ENCODE results near the gene TMEM203. TPM values are rescaled to one million over a fixed set of nuclear protein-coding genes. Genes with fewer than 3 reads are reported as not detected.

TMEM203 gene
- total and polyA plus RNA-seq, 2 of the 13 experiments (the other 11 are each of a cell fraction or from before 2014, with no cell fraction given): 23.4 to 36.7 TPM

- peak; percentile 65; the same call in 1 of the 2 replicates for TF ChIP-seq ZNF800 (CRISPR knock-in tag; IDR thresholded peaks at IDR 0.05)
- TF ChIP-seq NFKB2 (CRISPR knock-in tag; IDR thresholded peaks at IDR 0.05; ENCODE audit: borderline replicate concordance): no peak
- TF ChIP-seq GATAD2A (CRISPR knock-in tag; IDR thresholded peaks at IDR 0.05): no peak
- TF ChIP-seq ZNF274 (CRISPR knock-in tag; IDR thresholded peaks at IDR 0.05): 0 out of 2 replicates have a peak, but pooled peaks have one; percentile 25
- no peak for TF ChIP-seq NCOA5 (CRISPR knock-in tag; IDR thresholded peaks at IDR 0.05)
- no peak for TF ChIP-seq CHD2 (IDR thresholded peaks at IDR 0.05; ENCODE audit: low read depth, low read length)
- TF ChIP-seq FOXK1 (CRISPR knock-in tag; IDR thresholded peaks at IDR 0.05; ENCODE audit: borderline replicate concordance, low read depth): no peak
- TF ChIP-seq ZNF749 (CRISPR knock-in tag; IDR thresholded peaks at IDR 0.05; ENCODE audit: borderline replicate concordance): no peak
- no peak for TF ChIP-seq EHMT2 (IDR thresholded peaks at IDR 0.05; ENCODE audit: borderline replicate concordance, low read depth, low read length)
- TF ChIP-seq ZNF670 (CRISPR knock-in tag; IDR thresholded peaks at IDR 0.05; ENCODE audit: borderline replicate concordance): no peak
- TF ChIP-seq STAG1 (CRISPR knock-in tag; IDR thresholded peaks at IDR 0.05): peak; percentile 49
- TF ChIP-seq PAWR (CRISPR knock-in tag; IDR thresholded peaks at IDR 0.05; ENCODE audit: borderline replicate concordance): no peak
- TF ChIP-seq ZNF556 (CRISPR knock-in tag; IDR thresholded peaks at IDR 0.05; ENCODE audit: borderline replicate concordance): no peak
- TF ChIP-seq ZFX (CRISPR knock-in tag; IDR thresholded peaks at IDR 0.05; ENCODE audit: low read depth): peak; percentile 65
- TF ChIP-seq ZNF547 (CRISPR knock-in tag; IDR thresholded peaks at IDR 0.05): 0 out of 2 replicates have a peak, but pooled peaks have one; percentile 65
- no peak for TF ChIP-seq ZNF839 (CRISPR knock-in tag; IDR thresholded peaks at IDR 0.05; ENCODE audit: borderline replicate concordance)
- no peak for TF ChIP-seq ZNF782 (CRISPR knock-in tag; IDR thresholded peaks at IDR 0.05; ENCODE audit: borderline replicate concordance)
- TF ChIP-seq SMC3 (IDR thresholded peaks at IDR 0.05; ENCODE audit: low read length): peak; percentile 14; the same call in 1 of the 2 replicates
- no peak for TF ChIP-seq ESRRA (CRISPR knock-in tag; IDR thresholded peaks at IDR 0.05; ENCODE audit: low read depth)
- TF ChIP-seq MTF2 (CRISPR knock-in tag; IDR thresholded peaks at IDR 0.05; ENCODE audit: borderline replicate concordance): no peak
- TF ChIP-seq ZMAT3 (CRISPR knock-in tag; conservative IDR thresholded peaks at IDR 0.05): no peak
- TF ChIP-seq ZNF720 (CRISPR knock-in tag; IDR thresholded peaks at IDR 0.05): no peak
- TF ChIP-seq PRMT3 (CRISPR knock-in tag; IDR thresholded peaks at IDR 0.05; ENCODE audit: borderline replicate concordance, low read depth): no peak
- TF ChIP-seq POLR2AphosphoS5 (IDR thresholded peaks at IDR 0.05; ENCODE audit: low read depth, low read length): no peak
- TF ChIP-seq SALL2 (CRISPR knock-in tag; IDR thresholded peaks at IDR 0.05): no peak
- TF ChIP-seq TEAD3 (CRISPR knock-in tag; optimal IDR thresholded peaks at IDR 0.05; ENCODE audit: borderline replicate concordance): no peak
- no peak for TF ChIP-seq ZNF558 (CRISPR knock-in tag; IDR thresholded peaks at IDR 0.05; ENCODE audit: borderline replicate concordance)
- no peak for TF ChIP-seq ZNF446 (CRISPR knock-in tag; IDR thresholded peaks at IDR 0.05)
- peak; percentile 64 for TF ChIP-seq CTCF (CRISPR knock-in tag; IDR thresholded peaks at IDR 0.05)
Measured at GRCh38 chr9:137162505-137163364, 42.7 kb downstream of the TMEM203 start (continued).
